GM12891 (cell line): ENCODE results near the gene BAG5.

Experiments used
- POLR2A ChIP-seq: IDR thresholded peaks from 2 replicates; pipeline ENCODE4 v1.6.1; 2011; ENCODE audit warnings: low read depth, low read length, control low read depth
- POLR2AphosphoS5 ChIP-seq: IDR thresholded peaks from 2 replicates; pipeline ENCODE4 v1.6.1; 2011; ENCODE audit warnings: low read depth, low read length, control low read depth
- TAF1 ChIP-seq: IDR thresholded peaks from 2 replicates; pipeline ENCODE4 v1.6.1; 2011; ENCODE audit warnings: low read depth, low read length, control low read depth

DNA sequence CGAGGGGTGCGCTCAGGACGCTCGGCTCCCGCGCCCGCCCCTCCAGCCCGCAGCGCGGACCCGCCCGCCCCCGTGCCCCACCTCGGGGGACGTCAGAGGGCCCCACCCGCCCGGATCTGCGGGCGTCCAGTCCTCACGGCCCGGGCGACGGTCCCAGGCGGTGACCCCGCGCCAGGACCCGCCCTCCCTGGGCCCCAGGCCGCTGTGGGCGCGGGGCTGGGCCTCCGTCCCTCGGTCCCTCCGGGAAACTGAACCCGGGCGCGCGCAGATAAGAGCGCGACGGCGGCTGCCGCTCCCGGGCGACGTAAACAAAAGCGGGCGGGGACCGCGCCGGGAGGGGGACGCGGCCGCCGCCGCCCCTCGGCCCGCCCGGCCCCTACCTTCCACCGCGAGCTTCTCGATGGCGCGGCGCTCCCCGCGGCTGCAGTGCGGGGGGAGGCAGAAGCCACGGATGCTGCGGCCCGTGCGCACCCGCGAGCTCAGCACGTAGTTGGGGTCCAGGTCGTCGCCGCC, 41.0 kb downstream of the BAG5 start:
- TF ChIP-seq POLR2A (no peak), TAF1 (no peak), POLR2AphosphoS5 (no peak)
